ENCODE results near the gene GDF7.
A peak's percentile ranks its signal among the peaks of the same experiment; 100 is the strongest.

The GDF7 gene

GRCh38 chr2:20675701-20676352, 8.9 kb downstream of the GDF7 start:
- no peak for DNase-seq

GRCh38 chr2:20676353-20677215, 9.6 kb downstream of the GDF7 start:
- no peak for DNase-seq

GRCh38 chr2:20677301-20678085, 10.5 kb downstream of the GDF7 start:
- DNase-seq: no peak

DNA sequence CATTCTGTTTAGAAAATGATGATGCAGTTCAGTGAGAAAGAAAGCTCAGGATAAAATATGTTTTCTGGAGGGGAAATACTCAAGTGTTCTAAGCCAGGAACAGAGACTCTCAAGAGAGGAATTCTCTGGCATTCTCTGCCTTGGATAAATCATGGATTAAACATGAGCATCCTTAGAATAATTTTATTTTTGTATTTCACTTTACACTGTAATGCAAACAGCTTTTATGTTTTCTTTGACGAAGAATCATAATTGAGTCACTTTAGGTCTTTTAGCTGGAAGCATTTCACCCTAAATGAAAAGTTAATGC, 11.1 kb downstream of the GDF7 start:
- no peak for DNase-seq

DNA sequence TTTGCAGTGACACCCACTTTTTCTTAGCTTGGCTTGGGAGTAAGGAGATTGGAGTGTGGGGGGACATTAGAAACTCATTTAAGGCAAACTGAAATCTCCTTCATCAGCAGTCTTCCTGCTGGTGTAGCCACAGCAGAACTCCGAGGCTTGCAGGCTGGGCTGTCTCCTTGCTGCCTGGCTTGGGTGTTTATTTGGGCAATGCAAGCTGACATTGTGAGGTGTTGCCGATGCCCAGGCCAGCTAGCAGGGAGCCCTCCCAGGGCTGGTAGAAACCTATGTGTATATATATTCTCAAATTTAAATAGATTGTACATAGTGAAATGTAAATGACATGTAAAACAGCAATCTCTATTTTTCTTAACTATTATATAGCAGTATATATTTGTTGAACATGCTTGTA, 11.8 kb downstream of the GDF7 start:
- DNase-seq: no peak

GRCh38 chr2:20680744-20681375, 13.9 kb downstream of the GDF7 start:
- DNase-seq: no peak

DNA sequence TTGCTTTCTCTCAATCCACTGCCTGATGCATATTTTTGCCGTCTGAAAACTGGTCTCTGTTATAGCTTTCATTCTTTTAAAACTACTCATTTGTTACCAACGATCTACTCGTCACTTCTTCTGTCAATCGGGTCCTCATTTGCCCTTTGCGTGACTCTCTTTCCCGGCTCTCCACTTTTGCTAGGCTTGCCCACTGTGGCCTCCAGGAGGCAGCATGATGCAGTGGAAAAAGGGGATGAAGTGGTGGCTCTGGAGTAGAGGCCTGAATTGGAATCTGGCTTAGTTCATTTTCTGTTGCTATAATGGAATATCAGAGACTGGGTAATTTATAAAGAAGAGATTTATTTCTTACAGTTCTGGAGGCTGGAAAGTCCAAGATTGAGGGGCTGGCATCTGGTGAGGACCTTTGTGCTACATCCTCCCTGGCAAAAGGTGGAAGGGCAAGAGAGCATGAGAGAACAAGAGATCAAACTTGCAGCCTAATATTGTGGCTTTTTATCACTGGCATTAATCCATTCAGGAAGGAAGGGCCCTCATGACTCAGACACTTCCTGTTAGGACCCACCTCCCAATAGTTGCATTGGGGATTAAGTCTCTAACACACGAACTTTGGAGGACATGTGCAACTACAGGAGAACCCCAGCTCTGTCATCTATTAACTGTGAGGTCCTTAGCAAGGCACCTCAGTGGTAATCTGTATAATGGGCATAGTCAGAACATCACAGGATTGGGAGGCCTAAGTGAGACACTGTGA, 15.4 kb downstream of the GDF7 start:
- DNase-seq: no peak

DNA sequence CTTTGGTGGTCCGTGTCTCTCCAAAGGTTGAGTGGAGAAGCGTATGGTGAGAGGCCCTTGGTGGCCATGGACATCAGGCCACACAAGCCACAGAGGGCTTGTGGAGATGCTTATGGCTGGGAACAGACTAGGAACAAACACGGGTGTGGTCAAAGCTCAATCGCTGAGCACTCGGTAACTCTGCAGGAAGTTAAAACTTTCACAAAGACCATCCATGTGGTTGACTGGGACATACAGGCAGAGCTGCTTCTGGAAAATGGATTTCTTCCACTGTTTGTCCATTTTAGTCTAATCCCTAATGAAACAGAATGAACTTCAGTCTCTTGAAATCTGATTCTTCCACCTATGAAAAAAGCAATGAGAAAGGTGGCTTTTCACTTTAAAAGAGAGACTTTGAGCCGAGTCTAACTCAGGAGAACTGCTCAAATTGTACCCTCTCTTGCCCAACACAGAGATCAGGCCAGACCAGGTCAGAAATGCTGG, 17.7 kb downstream of the GDF7 start:
- no peak for DNase-seq

DNA sequence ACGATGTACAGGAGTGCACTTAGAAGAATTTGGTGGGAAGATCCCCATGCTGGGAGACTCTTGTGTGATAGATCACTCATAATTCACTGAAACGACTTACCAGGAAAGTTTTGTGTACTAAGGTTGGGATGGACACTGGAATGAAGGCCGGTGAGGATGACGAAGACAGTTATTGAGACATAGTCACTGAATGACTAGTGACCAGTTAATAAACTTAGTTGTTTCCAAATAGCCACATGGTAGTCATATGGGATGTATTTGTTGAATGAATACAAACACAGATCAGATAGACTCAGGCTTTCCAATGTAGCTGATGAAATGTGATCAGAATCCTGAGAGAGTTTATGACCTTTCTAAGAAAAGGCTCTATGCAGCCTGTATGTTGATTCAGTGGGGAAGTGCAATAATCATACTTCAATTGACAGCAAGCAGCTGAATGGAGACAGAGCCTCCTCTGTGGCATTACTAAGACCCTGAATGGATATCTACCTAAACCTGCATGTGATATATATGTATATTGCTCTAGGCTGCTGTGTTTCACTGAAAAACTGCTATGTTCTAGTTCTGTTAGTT, 20.4 kb downstream of the GDF7 start:
- DNase-seq: no peak

DNA sequence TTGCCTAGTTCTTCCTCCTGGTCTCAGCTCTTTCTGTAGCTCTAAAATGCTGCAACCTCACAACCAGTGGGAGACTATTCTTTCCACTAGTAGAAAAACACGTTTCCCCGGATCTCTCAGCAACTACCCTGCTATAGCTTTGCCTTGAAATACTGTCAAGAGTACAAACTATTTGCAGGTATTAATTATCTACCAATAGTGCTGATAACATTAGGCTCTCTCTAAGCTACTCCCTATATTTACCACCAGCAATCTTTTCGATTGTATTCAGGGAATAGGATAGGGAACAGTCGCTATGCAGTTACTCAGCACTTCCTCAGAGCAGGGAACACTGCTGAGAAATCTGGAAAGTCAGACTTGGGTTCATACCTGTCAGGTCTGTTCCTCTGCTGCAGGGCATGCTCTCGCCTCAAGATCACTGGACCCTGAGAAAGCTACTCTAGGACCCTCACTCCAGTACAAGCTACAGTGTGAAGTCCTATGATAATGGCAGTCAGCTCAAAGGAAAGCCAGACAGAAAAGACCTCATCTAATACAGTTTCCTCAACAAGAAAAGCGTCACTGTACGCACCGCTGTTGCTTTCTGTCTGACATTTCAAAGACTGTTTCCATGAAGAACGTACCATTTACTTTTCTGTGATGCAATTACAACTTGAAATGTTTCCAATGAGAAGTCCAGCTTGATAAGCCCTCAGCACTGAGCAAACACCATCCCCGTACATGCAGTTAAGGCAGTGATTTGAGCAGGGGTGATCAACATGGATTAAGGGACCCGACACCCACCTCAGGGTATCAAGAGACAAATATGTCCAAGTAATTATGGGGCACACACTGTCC, 22.7 kb downstream of the GDF7 start:
- no peak for DNase-seq

DNA sequence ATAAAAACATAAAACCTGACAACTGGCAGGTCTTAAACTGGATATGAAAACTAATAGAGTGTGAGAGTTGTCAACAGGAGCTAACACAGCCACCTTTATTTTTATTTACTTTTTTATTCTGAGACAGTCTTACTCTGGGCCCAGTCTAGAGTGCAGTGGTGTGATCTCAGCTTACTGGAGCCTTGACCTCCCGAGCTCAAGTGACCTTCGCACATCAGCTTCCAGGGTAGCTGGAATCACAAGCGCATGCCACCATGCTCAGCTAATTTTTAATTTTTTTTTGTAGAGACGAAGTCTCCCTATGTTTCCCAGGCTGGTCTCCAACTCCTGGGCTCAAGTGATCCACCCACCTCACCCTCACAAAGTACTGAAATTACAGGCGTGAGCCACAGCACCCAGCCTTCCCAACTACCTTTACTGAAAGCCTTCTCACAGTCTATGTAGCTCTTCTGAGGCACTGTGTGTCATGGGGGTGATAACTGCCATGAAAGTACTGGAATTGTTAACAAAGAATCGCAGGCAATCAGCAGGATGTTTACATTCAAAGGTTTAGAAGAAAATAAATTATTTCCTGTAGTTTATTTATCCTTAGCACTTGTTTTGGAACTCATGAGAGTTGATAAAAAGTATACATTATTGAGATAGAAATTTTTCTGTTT, 24.3 kb downstream of the GDF7 start:
- DNase-seq: no peak

DNA sequence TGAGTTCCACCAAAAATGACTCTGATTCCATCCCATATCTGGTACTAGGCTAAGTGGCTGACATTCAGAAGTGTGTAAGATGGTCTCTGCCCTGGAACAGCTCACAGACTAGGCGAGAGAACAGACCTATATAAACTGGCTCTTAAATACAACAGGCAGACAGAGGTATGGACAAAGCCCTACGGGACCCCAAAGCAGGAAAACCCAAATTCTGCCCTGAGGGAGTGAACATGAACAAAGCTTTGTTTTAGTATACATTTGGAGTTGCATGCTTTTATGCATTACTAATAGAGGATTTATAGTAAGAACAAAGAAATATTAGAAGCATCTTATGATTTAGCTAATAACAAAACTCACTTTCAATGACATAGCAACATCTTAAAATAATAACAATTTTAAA, 25.1 kb downstream of the GDF7 start:
- DNase-seq: no peak

DNA sequence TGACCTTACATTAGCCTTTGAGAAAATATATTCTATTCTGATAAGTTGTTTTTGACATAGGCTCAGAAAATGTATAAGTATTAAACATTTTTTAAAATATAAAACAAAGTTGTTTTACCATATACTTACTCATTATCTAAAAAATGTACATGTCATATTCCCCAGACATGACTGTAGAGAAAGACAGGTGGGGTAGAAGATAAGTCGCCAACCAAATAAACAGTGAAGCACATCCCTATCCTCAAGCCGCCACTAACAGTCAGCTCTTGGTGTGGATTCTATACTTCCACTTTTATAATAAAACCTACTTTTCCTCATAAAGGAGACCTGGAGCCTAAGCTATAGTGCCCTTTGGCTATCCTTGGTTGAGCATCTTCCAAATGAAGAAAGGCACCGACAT, 26.4 kb downstream of the GDF7 start:
- no peak for DNase-seq

DNA sequence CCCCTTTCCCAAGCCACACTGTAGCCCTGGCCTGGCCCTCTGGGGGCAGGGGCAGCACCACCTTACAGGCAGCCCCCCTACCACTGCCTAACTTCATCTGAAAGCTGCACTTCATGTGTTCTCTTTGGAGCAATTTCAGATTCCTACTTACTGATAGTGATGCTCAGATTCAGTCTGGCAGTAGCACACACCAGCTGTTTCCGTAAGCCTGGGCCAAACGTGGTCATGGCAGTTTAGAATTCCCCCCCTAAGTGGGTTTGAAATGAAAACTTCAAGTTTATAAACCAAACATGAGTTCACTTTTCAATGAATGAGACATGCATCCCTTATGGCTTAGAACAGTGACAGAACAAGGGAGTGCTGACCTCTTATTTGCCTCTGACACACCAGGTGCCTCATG, 29.4 kb downstream of the GDF7 start:
- no peak for DNase-seq

DNA sequence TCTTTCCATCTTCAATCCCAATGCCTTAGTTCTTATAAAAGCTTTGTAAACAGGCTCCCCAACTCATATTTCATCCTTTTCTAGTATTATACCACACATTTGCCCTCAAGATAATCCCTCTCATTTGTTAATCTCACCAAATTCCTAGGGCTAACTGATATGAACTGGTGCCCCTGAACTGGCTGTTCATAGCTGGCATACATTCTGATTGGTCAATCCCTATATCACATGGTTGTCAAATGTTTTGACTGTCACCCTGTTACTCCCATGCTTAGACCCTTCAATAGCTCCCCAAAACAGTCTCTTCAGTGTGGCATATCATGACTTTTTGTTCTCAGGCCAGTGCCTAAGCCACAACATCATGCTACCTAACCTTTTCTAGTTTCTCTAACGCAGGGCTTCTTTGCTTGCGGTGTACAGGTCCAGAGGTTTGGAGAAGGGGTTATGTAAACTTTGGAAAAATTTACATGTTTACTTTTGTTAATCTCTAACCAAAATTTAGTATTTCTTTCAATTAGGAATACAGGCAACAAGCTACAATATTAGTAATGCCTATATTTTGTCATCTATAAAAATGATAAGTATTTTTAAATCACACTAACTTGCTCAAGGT, 30.5 kb downstream of the GDF7 start:
- no peak for DNase-seq

DNA sequence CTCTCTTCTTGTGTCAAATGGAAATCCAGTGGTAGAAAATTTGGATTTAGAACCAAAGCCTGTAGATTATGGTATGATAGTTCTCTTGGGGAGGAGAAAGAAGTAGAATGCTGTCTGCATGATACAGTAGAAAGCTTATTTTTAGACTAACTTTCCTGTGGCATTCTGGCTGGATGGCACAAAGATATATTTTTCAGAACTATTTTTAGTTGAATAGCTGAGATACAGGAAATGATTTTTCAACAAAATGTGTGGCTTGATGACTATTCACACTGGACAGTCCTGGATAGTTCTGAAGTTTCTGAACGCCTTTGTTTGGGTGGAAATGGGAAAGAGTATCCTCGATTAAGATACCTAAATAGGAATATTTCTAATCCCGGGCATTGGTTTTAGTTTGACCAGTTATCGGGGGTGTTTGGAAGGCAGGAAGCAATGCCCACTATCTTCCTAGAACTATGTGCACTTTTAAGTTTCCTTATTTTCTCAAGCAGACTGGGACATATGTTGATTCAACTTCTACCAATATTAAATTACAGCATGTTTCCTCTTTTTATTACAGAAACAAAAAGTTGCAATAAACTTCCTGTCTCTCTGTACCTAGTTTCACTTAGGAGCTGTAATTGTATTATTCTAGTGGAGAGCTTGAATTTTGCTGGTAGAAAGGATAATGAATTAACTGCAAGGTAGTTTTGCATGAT, 32.1 kb downstream of the GDF7 start:
- peak; percentile 33 for DNase-seq

DNA sequence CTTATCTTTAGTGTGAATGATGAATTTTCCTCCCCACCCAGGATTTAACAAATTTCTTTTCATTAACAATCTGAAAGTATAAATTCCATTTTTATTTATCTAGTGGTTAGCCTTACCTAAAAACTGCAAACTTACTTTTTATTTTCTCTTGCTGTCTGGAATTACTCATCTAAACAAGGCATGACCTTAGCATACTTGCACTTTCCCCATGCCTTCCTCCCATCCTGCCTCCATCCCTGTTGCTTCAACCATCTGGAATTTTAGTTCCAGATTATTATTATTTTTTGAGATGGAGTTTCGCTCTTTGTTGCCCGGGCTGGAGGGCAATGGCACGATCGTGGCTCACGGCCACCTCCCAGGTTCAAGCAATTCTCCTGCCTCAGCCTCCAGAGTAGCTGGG, 35.6 kb downstream of the GDF7 start:
- DNase-seq: no peak

- no peak for DNase-seq
These were observed 37.9 kb downstream of the GDF7 start for GRCh38 chr2:20704886-20705285.

DNA sequence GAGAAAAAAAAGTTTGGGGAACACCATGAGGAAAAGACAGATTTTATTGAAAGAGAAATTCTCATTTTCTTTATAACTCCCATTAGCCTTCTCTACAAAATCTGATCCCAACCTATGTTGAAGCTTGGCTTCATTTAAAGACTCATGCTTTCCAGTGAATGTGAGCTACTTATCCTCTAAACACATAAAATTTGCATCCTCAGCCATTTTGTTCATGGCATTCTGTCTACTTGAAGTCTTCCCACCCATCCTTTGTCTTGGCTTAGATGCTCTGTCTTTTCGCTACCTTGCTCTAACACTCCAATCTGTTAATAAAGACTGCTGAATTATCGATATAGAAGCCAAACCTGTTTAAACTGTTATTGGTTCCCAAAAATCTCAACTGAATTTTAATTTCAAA, 39.3 kb downstream of the GDF7 start:
- DNase-seq: no peak

DNA sequence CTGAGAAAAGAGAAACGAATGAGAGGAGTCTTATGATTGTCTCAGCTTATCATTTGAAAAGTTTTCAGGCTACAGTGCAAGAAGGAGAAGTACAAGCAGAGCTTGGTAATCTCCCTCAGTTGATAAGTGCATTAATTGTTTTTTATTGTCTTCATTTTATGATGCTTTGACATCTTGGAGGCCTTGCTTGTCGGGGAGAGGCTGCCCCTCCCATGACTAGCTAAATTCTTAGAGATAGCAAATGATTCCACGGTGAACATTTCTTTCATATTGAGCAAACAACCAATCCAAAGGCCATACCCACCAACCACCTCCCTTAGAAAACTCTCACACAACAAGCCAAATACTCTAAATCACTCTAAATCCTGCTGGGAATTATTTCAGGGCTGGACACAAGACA, 39.8 kb downstream of the GDF7 start:
- DNase-seq: no peak

Measured in GF-D8 (cell line).